OCI-LY1 (cell line): ENCODE results near the gene PTPRT.

Experiments
- H2AFZ ChIP-seq: fragments of 200-600 bp; sonication (generic), shearing (Covaris generic); 2 replicates; pipeline ENCODE4 v1.6.0; 2014; ENCODE audit warnings: antibody characterized with exemption, mild to moderate bottlenecking, low read length
- H3F3A ChIP-seq: fragments of 200-600 bp; sonication (generic), shearing (Covaris generic); 2 replicates; pipeline ENCODE4 v1.6.0; 2014; ENCODE audit warnings: mild to moderate bottlenecking, antibody characterized with exemption, low read length, moderate library complexity; ENCODE audit not compliant: insufficient read depth
- H3K27ac ChIP-seq: fragments of 200-600 bp; sonication (generic); 2 replicates; pipeline ENCODE4 v1.5.1; 2014; ENCODE audit warnings: low read length, mixed run types, mild to moderate bottlenecking, low read depth; ENCODE audit not compliant: poor library complexity, severe bottlenecking
- H3K27me3 ChIP-seq: fragments of 200-600 bp; sonication (generic); 2 replicates; pipeline ENCODE4 v1.6.0; 2014; ENCODE audit warnings: antibody characterized with exemption, mild to moderate bottlenecking, low read length, moderate library complexity; ENCODE audit not compliant: insufficient read depth
- H3K36me3 ChIP-seq: fragments of 200-600 bp; sonication (generic); 2 replicates; pipeline ENCODE4 v1.6.1; 2014; ENCODE audit warnings: mild to moderate bottlenecking, antibody characterized with exemption, low read length, moderate library complexity, mixed read lengths; ENCODE audit not compliant: insufficient read depth
- H3K4me1 ChIP-seq: fragments of 200-600 bp; sonication (generic); 2 replicates; pipeline ENCODE4 v1.5.1; 2014; ENCODE audit warnings: mild to moderate bottlenecking, low read length, moderate library complexity; ENCODE audit not compliant: insufficient read depth, severe bottlenecking
- H3K4me2 ChIP-seq: fragments of 200-600 bp; sonication (generic), shearing (Covaris generic); 2 replicates; pipeline ENCODE4 v1.6.1; 2014; ENCODE audit warnings: low read length
- H3K4me3 ChIP-seq: fragments of 200-600 bp; sonication (generic); 2 replicates; pipeline ENCODE4 v1.5.1; 2014; ENCODE audit warnings: low read length, low read depth, mild to moderate bottlenecking, mixed read lengths; ENCODE audit not compliant: poor library complexity, severe bottlenecking
- H3K79me2 ChIP-seq: fragments of 200-600 bp; shearing (Covaris generic); 2 replicates; pipeline ENCODE4 v1.6.1; 2016; ENCODE audit warnings: mixed run types, low read length, mixed read lengths; ENCODE audit not compliant: insufficient read depth
- H3K9ac ChIP-seq: fragments of 200-600 bp; sonication (generic), shearing (Covaris generic); 2 replicates; pipeline ENCODE4 v1.6.1; 2014; ENCODE audit warnings: mild to moderate bottlenecking, low read length, mixed read lengths
- H3K9me2 ChIP-seq: fragments of 200-600 bp; sonication (generic), shearing (Covaris generic); 2 replicates; pipeline ENCODE4 v1.6.1; 2014; ENCODE audit warnings: low read depth, mild to moderate bottlenecking, low read length, mixed read lengths
- H3K9me3 ChIP-seq: fragments of 200-600 bp; shearing (Covaris generic); 2 replicates; pipeline ENCODE4 v1.6.1; 2014; ENCODE audit warnings: low read length, mixed read lengths
- H4K20me1 ChIP-seq: fragments of 200-600 bp; sonication (generic), shearing (Covaris generic); 2 replicates; pipeline ENCODE4 v1.6.0; 2016; ENCODE audit warnings: mild to moderate bottlenecking, low read length; ENCODE audit not compliant: insufficient read depth
- CTCF ChIP-seq: fragments of 200-600 bp; sonication (generic), shearing (Covaris generic); IDR thresholded peaks from 2 replicates; pipeline ENCODE4 v1.5.1; 2017; ENCODE audit warnings: mild to moderate bottlenecking, antibody characterized with exemption, low read length, moderate library complexity, mixed read lengths
- EZH2 ChIP-seq: fragments of 200-600 bp; sonication (generic), shearing (Covaris generic); IDR thresholded peaks from 2 replicates; pipeline ENCODE4 v1.8.0; 2017; ENCODE audit warnings: borderline replicate concordance, mixed run types, mild to moderate bottlenecking, antibody characterized with exemption, low read length, moderate library complexity, mixed read lengths

PTPRT gene

GRCh38 chr20:42118001-42118400 lies 1071.7 kb downstream of the PTPRT start:
- no peak overlapping the region for H3K9ac ChIP-seq
- no peaks in the 10 kb centered on the region for H3K9me2 ChIP-seq
- TF ChIP-seq CTCF (no peak), EZH2 (no peak)
- no peak overlapping the region for H3K4me3 ChIP-seq
- H3K27ac ChIP-seq, result no peak overlapping the region
- H2AFZ ChIP-seq, result no peak overlapping the region
- H4K20me1 ChIP-seq, result no peaks in the 10 kb centered on the region
- H3K79me2 ChIP-seq, result no peaks in the 10 kb centered on the region
- no peaks in the 10 kb centered on the region for H3K27me3 ChIP-seq
- H3K9me3 ChIP-seq, result no peaks in the 10 kb centered on the region
- no peaks in the 10 kb centered on the region for H3K36me3 ChIP-seq
- no peaks in the 10 kb centered on the region for H3F3A ChIP-seq
- no peak overlapping the region for H3K4me2 ChIP-seq
- no peaks in the 10 kb centered on the region for H3K4me1 ChIP-seq

- Histone ChIP-seq H3K79me2 (no peaks in the 10 kb centered on the region), H2AFZ (no peak overlapping the region), H3K27me3 (no peaks in the 10 kb centered on the region), H3K9me2 (no peaks in the 10 kb centered on the region), H3K9ac (no peak overlapping the region), H3K36me3 (no peaks in the 10 kb centered on the region), H3K27ac (no peak overlapping the region), H3K4me1 (no peaks in the 10 kb centered on the region), H4K20me1 (no peaks in the 10 kb centered on the region), H3F3A (no peaks in the 10 kb centered on the region), H3K9me3 (no peaks in the 10 kb centered on the region), H3K4me2 (no peak overlapping the region), H3K4me3 (no peak overlapping the region)
- no peak for TF ChIP-seq CTCF
- TF ChIP-seq EZH2, result no peak
Measured at GRCh38 chr20:42113236-42113635, 1076.5 kb downstream of the PTPRT start.

GRCh38 chr20:42112161-42112560 lies 1077.5 kb downstream of the PTPRT start:
- no peak overlapping the region for H3K4me2 ChIP-seq
- H3K4me1 ChIP-seq, result no peaks in the 10 kb centered on the region
- no peak overlapping the region for H3K27ac ChIP-seq
- H4K20me1 ChIP-seq, result no peaks in the 10 kb centered on the region
- no peaks in the 10 kb centered on the region for H3K9me2 ChIP-seq
- H3K36me3 ChIP-seq, result no peaks in the 10 kb centered on the region
- TF ChIP-seq CTCF (no peak), EZH2 (no peak)
- H3F3A ChIP-seq, result no peaks in the 10 kb centered on the region
- no peak overlapping the region for H2AFZ ChIP-seq
- H3K27me3 ChIP-seq, result no peaks in the 10 kb centered on the region
- H3K9me3 ChIP-seq, result no peaks in the 10 kb centered on the region
- no peak overlapping the region for H3K9ac ChIP-seq
- H3K79me2 ChIP-seq, result no peaks in the 10 kb centered on the region
- H3K4me3 ChIP-seq, result no peak overlapping the region
